Glomerular visceral epithelial cell (primary cell): ENCODE results near the gene ULK4.
"Not testable (repeated sequence)": the region's sequence is repeated elsewhere in the genome, so short reads cannot be mapped to it uniquely, and the experiment has no call there.

Experiments used
- DNase-seq: peaks from one replicate; pipeline ENCODE4 v3.0.0-alpha.2; 2016; ENCODE audit errors: extremely low spot score

The ULK4 gene

DNA sequence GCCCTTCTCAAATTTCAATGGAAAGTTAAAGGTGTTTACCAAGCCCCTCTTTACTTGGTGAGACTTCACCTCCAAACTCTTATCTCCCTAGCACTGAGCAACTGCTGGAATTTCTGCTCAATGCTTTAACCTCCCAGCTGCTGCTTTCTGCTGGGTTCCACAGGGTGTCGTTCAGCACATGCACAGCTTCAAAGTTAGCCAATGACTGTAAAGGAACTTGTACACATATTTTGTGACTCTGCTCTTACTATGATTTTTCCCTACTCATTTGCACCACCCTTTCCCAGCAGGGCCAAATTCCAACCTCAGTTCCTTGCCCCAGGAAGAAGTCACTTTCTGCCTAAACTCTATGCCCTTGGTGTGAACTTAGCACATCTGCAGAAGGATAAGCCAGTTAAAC is 89.7 kb downstream of the ULK4 start:
- no peak for DNase-seq

DNA sequence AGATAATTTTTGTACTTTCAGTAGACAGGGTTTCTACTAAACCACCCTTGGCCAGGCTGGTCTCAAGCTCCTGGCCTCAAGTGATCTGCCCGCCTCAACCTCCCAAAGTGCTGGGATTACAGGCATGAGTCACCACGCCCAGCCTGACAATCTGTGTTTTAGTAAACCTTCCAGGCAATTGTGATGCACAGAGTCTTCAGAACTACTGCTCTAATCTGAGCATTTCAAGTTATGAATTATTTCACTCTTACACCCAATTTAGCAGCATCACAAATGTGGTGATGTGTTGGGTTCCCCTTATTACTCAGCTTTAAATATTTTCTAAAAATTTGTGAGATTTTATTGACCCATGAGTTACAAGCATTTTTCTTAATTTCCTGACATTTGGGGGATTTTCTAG is 94.4 kb downstream of the ULK4 start:
- DNase-seq, result no peak

DNA sequence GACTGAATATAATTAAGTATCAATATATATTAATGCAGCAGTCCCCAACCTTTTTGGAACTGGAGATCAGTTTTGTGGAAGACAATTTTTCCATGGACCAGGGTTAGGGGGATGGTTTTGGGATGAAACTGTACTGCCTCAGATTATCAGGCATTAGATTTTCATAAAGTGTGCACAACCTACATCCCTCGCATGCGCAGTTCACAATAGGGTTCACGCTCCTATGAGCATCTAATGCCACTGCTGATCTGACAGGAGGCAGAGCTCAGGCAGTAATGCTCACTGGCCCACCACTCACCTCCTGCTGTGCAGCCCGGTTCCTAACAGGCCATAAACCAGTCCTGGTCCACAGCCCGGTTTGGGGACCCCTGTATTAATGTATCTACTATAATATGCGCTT is 95.6 kb downstream of the ULK4 start:
- DNase-seq, result no peak

DNA sequence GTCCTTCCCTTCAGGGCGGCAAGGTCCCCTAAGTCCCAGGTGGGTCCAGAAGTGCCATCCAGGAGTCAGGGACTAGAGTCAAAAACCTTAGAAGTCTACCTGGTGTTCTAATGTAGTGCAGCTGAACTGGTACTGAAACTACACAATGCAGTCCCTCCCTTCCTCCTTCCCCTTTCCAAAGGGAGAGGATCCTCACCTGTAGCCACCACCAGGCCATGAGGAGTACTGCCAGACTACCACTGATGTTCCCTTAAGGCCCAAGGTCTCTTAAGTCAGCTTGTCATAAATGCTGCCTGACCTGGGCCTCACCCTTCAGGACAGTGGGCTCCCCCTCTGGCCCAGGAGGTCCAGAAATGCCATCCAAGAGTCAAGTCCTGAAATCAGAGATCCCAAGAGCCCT is 98.9 kb downstream of the ULK4 start:
- DNase-seq, result no peak

DNA sequence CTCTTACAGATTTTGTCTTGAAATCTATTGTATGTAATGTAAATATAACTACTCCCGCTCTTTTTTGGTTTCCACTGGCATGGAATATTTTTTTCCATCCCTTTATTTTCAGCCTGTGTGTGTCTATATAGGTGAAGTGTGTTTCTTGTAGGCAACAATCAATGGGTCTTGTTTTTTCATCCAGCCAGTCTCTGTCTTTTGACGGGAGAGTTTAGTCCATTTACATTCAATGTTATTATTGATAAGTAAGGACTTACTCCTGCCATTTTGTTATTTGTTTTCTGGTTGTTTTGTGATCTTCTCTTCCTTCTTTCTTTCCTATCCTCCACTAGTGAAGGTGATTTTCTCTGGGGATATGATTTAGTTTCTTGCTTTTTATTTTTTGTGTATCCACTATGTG is 101.4 kb downstream of the ULK4 start:
- DNase-seq, result not testable (repeated sequence)

DNA sequence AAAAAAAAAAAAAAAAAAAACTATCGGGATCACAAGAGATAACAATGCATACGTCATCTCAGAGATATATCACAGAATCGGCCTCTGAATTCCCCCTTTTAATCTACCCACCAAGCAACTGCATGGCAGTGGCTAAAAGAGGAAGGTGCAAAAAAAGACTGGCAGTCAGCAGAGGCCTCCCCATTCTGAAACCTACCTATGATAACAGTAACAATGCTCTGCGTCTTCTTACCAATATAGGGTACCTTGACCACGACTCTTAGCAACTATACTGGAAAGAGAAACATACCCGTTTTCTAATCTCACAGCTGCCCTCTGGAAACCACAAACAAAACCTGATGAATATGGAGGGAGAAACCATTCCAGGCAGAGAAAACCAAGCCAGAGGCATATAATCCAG is 106.9 kb downstream of the ULK4 start:
- DNase-seq, result no peak

DNA sequence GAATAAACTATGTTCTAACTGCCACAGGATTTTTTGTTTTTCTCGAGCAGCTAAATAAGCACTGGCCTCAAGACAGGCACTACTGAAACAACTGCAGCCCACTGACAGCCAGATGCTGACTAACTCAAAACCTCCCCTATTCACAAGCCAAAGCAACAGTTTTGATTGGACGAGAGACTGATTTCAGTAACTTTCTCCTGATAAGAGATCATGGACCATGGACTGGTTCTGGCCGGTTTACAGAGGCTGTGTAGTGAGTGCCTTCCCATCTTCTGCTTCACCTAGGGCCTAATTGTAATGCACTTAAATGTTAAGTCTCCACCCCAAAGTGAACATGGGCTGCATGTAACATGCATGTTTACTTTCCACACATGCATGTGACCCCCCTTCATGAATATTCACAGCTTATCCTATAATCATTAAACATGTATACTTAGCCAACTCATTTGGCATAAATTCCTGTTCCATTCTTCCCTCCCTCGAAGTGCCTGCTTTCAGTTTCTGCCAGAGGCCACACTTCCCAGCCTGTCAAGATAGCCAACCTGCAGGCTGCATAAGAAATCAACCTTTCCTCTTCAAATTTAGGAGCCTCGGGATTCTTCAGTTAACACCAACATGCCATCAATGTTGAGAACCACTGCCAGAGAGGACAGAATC is 108.2 kb downstream of the ULK4 start:
- no peak for DNase-seq

DNA sequence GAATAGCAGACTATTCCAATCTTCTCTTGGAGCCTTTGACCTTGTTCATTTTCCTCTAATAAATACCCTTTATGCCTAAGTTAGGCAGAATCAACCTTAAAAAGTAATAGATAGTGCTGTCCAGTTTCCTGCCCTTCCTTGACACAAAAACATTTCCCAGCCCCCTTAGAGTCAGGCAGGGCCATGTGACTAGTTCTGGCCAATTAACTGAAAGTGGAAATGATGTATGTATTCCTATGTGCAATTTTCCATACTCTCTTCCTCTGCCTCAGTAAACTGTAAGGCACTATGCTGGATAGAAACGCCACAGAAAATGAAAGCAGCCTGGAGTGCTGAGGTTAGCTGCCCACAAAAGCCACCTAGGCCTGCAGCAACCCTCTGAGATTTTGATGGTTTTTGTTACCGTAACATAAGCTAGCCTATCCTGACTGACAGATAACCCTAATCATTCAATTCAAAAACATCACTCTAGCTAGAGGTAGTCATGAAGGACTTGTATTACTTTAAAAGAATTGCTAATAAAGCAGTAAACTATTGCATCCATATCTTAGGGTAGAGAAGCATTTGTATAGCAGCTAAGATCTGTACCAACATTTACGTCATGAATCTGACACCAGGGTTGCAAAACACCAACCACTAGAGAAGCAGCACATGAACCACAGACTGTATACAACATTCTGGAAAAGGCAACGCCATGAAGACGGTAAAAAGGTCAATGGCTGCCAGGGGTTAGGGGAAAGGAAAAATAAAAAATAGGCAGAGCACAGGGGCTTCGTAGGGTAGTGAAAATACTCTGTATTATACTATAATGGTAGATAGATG is 112.9 kb downstream of the ULK4 start:
- no peak for DNase-seq

DNA sequence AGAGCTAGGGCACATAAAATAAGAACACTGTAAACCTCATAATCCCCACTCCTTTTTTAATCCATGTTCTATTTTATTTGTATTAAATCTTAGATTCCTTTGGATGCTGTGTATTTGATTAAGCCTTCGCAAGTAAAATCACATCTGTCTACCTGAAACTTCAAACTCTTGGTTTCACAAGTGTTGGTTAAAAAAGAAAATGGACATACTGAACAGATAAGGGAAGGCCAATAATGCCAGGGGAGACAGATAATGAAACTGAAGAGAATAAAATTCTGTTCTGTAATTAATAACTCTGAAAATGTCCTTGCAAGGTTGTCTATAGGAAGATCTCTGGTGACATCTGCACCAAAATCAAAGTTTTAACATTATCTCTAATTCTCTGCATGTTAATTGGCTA is 114.2 kb downstream of the ULK4 start:
- DNase-seq, result no peak

DNA sequence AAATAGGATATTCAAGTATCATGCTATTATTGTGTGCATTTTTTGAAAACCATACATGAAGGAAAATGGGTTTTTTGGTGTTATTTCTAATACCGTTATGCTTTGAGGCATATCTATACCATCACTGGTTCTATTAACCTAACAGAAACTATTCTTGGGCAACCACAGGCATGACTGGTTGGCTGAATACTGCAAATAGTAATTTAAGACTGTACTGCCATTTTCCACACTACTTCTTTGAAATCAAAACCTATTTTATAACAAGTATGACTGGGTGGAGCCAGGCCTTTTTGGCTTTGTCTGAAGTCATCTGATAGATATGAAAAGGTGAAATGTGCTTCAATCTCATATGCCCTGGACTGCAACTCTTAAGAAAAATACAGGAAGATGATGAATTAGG is 115.1 kb downstream of the ULK4 start:
- DNase-seq, result no peak

DNA sequence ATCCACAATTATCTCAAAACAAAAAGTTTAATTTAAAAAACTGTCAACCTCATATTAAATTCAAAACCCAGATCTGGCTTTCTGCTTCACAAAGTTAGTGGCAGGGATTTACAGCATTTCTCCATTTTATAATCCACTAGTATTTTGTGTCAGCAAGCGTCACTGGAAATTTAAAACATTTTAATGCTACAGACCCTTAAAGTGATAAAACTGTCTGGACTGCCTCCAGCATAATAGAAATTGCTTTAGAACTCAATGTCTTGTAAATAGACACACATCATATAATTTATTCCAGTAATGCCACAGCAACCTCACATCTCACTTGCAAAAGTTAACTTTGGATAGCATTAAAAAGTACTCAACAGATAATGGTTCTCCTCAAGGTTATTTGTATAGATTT is 116.1 kb downstream of the ULK4 start:
- DNase-seq, result no peak

DNA sequence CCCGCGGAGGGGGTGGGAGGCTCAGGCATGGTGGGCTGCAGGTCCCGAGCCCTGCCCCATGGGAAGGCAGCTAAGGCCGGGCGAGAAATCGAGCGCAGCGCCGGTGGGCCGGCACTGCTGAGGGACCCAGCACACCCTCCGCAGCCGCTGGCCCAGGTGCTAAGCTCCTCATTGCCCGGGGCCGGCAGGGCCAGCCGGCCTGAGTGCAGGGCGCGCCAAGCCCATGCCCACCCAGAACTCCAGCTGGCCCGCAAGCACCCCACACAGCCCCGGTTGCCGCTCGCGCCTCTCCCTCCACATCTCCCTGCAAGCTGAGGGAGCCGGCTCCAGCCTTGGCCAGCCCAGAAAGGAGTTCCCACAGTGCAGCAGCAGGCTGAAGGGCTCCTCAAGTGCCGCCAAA is 117.6 kb downstream of the ULK4 start:
- DNase-seq, result not testable (repeated sequence)

DNA sequence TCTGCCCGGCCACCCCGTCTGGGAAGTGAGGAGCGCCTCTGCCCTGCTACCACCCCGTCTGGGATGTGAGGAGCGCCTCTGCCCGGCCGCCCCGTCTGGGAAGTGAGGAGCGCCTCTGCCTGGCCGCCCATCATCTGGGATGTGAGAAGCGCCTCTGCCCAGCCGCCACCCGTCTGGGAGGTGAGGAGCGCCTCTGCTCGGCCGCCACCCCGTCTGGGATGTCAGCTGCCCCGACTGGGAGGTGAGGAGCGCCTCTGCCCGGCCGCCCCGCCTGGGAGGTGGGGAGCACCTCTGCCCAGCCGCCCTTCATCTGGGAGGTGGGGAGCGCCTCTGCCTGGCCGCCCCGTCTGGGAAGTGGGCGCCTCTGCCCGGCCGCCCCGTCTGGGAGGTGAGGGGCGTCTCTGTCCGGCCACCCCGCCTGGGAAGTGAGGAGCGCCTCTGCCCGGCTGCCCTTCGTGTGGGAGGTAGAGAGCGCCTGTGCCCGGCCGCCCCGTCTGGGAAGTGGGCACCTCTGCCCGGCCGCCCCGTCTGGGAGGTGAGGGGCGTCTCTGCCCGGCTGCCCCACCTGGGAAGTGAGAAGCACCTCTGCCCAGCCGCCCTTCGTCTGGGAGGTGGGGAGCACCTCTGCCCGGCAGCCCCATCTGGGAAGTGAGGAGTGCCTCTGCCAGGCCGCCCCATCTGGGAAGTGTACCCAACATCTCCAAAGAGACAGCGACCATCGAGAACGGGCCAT is 120.8 kb downstream of the ULK4 start:
- not testable (repeated sequence) for DNase-seq

DNA sequence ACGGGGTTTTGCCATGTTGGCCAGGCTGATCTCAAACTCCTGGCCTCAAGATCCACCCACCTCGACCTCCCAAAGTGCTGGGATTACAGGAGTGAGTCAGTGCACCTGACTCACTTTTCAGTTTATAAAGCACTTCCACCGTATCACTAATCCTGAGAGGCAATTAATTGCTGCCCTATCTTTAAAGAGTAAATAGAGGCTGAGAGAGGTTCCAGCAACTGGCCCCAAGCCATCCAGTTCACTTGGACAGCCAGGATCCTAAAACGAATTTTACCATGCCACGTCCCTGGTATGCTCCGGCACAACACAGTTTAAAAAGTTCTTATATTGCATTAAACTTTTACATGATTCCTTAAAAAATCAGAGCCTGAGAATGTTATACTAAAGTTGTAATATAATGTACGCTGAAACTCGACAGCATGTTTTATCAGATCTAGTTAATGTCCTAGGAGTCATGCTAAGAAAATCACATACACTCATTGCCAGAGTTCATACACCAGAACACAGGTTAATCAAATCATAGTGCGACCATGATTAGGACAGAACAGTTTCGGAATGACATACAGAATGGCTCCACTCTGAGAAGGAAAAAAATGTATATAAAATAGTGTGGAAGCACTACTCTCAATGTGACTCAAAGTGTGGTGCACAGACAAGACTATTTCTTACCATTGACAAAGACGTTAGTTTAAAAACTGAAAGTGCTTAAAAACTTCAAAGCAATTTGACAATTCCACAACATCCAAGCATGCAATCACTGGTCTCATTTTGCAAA is 125.4 kb downstream of the ULK4 start:
- DNase-seq, result no peak

DNA sequence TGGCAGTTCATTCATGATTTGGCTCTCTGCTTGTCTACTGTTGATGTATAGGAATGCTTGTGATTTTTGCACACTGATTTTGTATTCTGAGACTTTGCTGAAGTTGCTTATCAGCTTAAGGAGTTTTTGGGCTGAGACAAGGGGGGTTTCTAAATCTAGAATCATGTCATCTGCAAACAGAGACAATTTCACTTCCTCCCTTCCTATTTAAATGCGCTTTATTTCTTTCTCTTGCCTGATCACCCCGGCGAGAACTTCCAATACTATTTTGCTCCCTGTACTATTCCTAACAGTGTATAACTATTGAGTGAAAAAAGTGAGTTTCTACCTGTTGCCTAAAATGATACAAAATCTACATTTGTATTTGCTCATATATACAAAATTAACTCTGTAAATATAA is 128.3 kb downstream of the ULK4 start:
- no peak for DNase-seq

DNA sequence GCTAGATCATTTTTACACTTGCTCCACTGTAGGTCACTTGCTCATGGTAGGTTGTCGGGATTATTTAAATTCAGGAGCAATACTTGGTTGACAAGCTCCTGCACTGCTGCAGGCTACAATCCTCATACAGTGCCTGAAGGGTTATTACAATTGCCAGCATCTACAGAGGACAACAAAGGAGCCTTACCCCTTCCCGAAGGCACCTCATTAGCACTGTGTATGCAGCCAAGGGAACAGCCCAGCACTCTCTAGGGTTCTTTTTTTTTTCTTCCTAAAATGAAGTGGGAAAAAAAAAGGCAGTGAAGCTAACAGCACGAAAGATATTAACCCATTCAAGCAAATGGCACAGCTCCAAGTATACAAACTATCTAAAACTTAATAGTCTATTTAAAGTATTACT is 142.7 kb downstream of the ULK4 start:
- no peak for DNase-seq

DNA sequence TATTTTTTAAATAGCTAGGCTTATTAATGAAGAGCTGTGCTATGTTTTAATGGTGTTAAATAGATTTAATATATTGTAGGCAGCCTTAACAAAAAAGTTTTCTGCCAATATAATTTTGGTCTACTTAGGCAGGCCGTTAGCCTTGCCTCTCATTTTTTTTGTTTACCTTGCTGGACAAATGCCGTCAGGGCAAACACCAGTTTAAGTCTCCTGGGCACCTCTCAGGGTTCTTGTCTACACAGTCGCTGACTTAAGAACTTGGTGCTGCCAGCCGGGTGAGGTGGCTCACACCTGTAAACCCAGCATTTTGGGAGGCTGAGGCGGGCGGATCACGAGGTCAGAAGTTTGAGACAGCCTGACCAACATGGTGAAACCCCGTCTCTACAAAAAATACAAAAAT is 153.3 kb downstream of the ULK4 start:
- no peak for DNase-seq

DNA sequence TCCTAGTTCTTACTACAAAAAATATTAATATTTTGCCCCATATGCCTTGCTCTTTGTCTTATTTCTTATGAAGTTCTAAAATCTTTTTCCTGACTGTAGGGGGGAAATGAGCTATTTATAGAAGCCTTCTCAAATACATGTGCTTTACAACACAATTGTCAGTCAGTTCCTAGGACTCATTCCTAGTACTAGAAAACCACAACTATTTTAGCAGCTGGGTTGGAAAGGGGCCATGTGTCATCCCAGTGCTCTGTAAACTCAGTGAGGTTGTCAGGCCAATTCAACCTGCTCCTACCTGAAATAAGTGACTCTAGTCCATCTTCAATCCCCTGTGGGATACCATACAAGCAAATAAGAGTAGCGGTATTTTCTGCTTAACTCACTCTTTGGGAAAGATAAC is 153.8 kb downstream of the ULK4 start:
- peak; percentile 67 for DNase-seq

DNA sequence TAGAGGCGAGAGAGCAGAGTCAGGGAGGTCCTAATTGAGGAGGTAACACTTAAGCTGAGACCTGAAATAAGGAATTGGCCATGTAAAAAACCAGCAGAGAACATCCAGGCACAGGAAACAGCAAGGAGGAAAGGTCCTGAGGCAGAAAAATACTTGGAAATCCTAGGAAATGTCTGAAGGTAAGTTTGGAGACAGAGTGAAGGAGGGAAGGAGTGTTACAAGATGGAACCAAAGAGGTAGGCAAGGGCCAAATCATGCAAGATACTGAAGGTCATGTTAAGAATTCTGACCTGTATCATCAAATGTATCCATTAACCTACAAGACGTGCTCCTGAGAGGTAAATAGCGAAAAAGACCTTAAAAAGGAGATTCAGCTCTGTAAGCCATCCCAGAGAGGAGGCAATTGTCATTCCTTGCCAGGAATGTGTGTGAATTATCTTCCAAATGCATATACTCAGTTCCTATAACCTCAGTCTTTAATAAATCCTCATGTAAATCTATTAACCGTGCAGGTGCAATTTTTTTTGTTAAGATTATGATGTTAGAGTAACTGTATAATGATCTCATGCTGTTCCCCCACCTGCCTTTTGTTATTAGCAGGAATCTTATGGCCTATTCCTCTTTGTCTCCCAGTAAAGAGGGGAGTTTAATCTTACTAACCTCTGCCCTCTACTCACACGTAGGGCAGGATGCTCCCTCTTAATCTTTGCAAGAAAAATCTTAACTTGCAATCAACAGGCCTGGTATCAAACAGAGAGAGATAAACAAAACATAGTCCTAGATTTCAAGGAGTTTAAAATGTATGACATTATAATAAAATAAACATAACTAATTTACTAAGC is 166.9 kb downstream of the ULK4 start:
- no peak for DNase-seq

DNA sequence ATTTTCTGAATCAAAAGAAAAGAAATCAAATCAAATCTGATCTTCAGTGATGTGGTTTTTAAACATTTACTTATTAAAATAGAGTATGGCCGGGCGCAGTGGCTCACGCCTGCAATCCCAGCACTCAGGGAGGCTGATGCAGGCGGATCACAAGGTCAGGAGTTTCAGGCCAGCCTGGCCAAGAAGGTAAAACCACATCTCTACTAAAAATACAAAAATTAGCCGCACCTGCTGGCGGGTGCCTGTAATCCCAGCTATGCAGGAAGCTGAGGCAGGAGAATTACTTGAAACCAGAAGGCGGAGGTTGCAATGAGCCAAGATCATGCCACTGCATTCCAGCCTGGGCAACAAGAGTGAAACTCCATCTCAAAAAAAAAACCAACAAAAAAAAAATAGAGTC is 169.1 kb downstream of the ULK4 start:
- no peak for DNase-seq

DNA sequence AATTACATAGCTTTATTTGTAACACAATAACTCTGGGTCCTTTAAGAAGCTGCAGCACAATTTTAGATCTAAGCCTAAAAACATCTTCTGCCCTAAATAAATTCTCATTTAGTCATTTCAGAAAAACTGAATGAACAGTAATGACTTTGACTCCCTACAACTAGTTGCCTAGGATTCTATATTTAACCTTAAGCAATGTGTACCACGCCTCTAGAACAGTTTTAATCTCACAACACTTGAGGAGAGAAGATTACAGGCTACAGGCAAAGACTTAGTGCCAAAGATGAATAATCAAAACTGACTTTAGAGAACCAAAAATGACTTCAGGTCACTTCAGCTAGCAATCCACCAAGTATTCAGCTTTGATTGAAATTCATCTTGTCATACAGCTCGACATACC is 192.8 kb downstream of the ULK4 start:
- no peak for DNase-seq
